ENCODE measurements around the gene SLC38A4.

DNA sequence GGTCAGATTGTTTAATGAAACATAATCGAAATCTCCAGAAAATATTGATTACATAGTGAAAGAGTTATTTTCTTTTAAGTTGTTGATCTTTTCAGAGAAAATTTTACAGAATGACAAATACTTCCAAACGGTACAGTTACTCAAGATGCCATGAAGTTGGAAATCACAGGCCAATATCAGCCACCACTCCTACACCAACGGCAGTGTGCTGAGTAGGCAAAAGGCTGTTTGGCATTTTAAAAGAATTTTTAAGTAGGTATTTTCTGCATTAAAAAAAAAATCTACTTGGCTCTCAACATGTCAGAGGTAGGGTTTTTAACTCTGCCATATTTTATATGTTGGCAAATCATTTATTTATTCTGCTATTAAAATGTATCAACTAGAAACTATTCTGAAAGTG lies 21.7 kb downstream of the SLC38A4 start:
- TF ChIP-seq, protein P1, sequence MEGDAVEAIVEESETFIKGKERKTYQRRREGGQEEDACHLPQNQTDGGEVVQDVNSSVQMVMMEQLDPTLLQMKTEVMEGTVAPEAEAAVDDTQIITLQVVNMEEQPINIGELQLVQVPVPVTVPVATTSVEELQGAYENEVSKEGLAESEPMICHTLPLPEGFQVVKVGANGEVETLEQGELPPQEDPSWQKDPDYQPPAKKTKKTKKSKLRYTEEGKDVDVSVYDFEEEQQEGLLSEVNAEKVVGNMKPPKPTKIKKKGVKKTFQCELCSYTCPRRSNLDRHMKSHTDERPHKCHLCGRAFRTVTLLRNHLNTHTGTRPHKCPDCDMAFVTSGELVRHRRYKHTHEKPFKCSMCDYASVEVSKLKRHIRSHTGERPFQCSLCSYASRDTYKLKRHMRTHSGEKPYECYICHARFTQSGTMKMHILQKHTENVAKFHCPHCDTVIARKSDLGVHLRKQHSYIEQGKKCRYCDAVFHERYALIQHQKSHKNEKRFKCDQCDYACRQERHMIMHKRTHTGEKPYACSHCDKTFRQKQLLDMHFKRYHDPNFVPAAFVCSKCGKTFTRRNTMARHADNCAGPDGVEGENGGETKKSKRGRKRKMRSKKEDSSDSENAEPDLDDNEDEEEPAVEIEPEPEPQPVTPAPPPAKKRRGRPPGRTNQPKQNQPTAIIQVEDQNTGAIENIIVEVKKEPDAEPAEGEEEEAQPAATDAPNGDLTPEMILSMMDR (conservative IDR thresholded peaks at IDR 0.05 in 1 of 2, IDR thresholded peaks at IDR 0.05 in 1 of 2; ENCODE audit: low read depth in 1 of 2, low read length in 2 of 2): no peak
- TF ChIP-seq EZH2 (IDR thresholded peaks at IDR 0.05; ENCODE audit: low read length, missing control alignments): no peak
